Measurements from ENCODE around the gene HMCES.

DNA sequence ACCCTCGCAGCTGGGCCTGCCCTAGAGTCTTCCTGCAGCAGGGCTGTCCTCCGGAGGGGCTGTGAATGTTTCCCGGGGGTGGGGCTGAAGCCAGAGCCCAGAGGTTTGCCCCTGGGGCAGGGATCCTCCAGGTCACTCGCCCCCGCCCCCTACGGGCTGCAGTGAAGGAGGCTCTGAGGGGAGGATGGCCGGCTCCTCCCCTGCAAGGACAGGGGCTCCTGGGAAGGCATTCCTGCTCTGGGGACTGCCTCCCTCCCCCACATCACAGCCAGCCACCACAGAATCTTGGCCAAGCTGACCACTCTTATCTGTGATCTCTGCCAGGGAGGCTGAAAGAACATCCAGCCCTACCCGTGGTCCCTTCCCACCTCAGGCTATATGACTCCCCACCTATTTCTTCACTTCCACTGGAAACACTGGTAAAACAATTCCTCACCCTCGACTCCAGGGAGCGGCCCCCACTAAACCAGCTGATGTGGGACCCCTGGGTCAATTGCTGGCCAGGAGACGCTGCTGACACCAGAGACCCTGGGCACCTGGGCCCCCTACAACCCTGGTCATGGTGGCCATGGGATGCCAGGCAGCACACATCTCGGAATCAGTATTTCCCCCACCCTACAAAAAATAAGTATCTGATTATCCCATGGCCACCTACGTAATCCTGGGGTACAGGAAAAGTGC, 66.0 kb downstream of the HMCES start:
- TF ChIP-seq, protein P1, sequence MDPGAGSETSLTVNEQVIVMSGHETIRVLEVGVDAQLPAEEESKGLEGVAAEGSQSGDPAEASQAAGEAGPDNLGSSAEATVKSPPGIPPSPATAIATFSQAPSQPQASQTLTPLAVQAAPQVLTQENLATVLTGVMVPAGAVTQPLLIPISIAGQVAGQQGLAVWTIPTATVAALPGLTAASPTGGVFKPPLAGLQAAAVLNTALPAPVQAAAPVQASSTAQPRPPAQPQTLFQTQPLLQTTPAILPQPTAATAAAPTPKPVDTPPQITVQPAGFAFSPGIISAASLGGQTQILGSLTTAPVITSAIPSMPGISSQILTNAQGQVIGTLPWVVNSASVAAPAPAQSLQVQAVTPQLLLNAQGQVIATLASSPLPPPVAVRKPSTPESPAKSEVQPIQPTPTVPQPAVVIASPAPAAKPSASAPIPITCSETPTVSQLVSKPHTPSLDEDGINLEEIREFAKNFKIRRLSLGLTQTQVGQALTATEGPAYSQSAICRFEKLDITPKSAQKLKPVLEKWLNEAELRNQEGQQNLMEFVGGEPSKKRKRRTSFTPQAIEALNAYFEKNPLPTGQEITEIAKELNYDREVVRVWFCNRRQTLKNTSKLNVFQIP (CRISPR knock-in tag; IDR thresholded peaks at IDR 0.05; ENCODE audit: borderline replicate concordance, low read depth): no peak
- TF ChIP-seq, protein P2, sequence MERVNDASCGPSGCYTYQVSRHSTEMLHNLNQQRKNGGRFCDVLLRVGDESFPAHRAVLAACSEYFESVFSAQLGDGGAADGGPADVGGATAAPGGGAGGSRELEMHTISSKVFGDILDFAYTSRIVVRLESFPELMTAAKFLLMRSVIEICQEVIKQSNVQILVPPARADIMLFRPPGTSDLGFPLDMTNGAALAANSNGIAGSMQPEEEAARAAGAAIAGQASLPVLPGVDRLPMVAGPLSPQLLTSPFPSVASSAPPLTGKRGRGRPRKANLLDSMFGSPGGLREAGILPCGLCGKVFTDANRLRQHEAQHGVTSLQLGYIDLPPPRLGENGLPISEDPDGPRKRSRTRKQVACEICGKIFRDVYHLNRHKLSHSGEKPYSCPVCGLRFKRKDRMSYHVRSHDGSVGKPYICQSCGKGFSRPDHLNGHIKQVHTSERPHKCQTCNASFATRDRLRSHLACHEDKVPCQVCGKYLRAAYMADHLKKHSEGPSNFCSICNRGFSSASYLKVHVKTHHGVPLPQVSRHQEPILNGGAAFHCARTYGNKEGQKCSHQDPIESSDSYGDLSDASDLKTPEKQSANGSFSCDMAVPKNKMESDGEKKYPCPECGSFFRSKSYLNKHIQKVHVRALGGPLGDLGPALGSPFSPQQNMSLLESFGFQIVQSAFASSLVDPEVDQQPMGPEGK (CRISPR knock-in tag; IDR thresholded peaks at IDR 0.05; ENCODE audit: borderline replicate concordance): no peak
- no peak for TF ChIP-seq TOX (CRISPR knock-in tag; IDR thresholded peaks at IDR 0.05; ENCODE audit: borderline replicate concordance)

Data from SK-N-SH treated with all-trans-retinoic acid at 6 μM for 48 hours (cell line).